HG03097 (cell line): Measurements from ENCODE around the gene CELF5.
"Not testable (repeated sequence)": the region's sequence is repeated elsewhere in the genome, so short reads cannot be mapped to it uniquely, and the experiment has no call there.

Source experiments
- ATAC-seq: cut with Tn5 transposase; IDR thresholded peaks from one replicate; pipeline ENCODE4 v1.9.1; 2021; ENCODE audit not compliant: unreplicated experiment, low FRiP score

The CELF5 gene

DNA sequence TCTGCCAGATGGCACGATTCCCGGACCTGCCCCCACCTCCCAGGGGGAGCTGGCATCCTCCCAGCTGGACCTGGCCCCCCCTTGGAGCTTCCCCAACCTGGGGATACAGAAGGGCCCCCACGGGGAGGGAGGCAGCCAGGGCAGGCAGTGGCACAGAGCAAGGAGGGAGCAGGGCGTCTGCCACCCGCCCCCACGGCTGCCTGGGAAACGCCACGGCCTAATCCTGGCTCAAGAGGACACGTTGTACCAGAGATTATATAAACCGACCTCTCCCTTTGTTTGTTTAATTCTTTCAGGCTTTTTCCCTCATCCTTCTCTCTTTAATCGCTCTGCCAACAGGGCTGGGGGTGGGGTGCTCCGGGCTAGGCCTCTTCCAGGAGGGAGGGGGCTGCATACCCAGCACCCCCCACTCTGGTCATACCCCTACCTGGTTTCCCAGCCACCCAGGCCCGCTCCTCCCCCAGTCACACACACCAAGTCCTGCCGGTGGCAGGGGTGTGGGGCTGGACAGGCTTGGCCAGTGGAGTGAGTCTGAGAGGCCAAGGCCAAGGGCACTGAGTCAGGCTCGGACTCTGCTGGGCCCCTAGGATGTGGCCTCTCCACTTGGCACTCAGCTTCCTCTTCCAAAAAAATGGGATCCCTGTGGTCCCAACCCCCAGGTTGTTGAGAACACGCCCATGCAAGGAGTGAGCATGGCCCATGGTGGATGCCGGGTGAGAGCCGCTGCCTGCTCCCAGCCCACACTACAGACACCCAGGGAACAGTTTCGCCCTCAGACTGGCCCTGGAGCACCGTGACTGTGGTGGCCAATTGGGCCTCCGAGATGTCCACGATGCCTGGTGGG, 112.4 kb downstream of the CELF5 start:
- ATAC-seq, result no peak

DNA sequence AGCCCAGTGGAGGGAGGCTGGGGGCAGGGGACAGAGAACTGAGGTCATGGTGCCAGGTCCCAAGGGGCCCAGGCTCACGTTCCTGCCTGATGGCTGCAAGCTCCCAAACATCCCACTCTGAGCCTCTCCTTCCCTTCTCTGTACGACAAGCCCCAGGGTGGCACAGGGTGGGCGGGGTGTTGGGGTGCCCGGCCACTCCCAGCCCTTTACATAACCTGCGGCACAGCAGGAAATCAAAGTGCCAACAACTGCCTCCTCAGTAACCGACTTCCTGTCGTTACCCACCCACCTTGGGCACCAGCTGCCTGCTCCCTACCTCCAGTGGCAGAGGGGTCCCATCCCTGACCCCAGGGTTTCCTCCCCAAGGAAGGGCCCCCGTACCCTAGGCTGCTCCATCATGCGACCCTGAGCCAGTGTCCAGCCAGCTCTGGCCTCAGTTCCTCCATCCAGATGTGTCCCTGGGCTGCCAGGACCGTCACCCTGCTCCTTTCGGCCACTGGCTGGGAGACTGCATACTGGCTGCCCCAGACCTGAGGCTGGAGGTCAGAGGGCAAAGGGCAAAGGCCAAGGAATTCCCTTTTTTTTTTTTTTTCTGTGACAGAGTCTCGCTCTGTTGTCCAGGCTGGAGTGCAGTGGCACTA, 114.2 kb downstream of the CELF5 start:
- ATAC-seq, result no peak

DNA sequence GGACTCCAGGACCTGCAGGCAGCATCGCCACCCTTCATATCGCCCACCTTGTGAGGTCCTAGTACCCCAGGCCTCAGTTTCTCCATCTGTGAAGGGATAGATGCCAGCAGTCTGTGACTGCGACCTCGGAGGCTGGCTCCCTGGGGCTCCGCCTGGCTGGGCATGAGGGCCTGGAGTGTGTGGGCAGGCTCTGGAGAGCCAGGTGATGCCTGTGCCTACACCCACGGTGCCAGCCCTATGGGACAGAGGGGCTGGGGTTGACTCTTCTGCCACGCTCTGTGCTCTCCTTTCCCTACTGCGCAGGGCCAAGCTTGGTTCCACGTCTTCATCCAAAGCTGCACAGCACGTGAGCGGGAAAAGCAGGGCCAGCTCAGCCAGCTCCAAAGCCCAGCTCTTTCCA, 115.9 kb downstream of the CELF5 start:
- no peak for ATAC-seq

DNA sequence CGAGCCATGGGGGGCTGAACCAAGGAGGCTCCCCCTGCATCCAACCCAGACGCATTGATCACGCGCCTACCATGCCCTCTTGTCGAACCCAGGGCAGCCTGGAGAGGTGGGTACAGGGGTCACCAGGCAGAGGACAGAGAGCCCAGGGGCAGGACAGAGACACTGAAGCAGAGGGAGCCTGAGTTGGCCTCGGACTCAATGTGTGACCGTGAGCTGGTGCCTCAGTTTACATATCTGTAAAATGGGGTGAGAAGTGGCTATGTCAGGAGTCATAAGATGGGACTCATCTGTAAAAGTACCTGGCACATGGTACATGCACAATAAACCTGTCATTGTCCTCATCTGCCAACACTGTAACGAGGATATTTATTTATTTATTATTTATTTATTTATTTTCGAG, 117.8 kb downstream of the CELF5 start:
- ATAC-seq, result no peak

DNA sequence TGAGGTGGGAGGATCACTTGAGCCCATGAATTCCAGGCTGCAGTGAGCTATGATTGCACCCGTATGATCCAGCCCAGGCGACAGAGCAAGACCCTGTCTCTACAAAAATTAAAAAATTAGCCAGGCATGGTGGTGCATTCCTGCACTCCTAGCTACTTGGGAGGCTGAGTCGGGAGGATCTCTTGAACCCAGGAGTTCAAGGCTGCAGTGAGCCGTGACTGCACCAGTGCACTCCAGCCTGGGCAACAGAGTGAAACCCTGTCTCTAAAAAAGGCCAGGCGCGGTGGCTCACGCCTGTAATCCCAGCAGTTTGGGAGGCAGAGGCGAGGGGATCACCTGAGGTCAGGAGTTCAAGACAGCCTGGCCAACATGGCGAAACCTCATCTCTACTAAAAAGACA, 118.5 kb downstream of the CELF5 start:
- not testable (repeated sequence) for ATAC-seq

DNA sequence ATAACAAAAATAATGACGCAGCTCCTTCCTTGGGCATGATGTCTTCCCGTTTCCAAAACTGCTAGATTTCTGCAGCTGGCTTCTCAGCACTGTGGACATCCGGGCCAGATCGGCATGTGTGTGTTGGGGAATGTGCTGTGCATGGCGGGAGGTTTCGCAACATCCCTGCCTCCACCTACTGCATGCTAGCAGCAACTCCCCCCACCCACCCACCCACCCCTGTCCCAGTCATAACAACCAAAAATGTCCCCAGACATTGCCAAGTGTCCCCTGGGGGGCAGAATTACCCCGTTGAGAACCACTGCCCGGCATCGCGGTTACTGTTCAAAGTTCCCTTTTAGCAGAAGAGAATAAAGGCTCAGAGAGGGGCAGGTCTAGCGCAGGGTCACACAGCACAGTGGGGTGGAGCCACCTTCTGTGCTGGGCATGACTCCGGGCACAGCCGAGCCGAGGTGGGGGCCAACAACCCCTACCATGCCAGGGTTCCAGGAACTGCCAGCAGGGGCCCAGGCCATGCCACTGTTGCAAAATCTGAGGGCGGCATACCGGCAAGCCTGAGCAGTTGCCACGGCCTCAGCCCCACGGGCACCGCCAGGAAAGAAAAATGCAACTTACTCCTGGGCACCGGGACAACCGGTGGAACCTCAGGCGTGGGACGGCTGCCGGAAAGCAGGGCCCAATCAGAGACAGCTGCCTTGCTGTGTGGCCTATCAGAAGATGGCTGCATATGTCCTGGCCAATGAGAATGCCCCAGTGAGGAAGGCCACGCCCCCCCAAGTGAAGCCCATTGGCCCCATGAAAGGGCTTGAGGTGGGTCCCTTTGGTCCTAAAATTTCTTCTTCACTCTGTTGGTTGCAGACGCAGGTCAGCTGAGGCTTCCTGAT, 119.4 kb downstream of the CELF5 start:
- no peak for ATAC-seq

DNA sequence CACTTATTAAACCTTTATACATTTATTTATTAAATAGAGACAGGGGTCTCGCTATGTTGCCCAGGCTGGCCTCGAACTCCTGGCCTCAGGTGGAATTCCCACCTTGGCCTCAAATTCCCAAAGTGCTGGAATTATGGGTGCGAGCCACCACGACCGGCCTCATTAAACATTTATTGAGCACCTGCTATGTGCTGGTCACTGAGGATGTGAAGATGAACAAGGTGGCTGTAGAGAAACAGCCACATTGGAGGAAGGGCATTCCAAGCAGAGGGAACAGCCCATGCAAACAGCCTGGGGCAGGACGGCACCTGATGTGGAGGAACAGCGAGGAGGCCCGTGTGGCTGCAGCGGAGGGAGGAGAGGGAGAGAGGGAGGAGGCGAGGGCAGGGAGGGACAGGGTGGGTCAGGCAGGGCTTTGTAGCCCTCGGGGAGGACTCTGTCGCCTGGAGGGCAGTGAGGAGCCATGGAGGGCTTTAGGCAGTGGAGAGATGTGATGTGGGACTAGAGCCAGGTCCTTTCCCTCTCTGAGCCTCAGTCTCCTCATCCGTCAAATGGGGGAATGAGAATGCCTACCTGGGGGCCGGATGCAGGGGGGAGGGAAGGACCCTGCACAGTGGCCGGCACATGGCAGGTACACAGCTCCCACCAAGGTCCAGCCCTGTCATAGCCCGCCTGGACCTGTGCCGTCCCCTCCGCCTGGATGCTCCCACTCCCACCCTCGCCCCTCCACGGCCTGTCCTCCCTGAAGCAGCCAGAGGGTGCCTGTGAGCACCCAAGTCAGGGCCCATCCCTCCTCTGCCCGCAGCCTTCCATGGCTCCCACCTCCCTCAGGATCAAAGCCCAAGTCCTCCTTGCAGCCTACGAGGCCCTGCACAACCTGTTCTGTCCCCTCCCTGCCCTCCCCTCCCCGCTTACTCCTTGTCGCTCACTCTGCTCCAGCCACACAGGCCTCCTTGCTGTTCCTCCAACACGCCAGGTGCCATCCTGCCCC, 120.4 kb downstream of the CELF5 start:
- no peak for ATAC-seq

DNA sequence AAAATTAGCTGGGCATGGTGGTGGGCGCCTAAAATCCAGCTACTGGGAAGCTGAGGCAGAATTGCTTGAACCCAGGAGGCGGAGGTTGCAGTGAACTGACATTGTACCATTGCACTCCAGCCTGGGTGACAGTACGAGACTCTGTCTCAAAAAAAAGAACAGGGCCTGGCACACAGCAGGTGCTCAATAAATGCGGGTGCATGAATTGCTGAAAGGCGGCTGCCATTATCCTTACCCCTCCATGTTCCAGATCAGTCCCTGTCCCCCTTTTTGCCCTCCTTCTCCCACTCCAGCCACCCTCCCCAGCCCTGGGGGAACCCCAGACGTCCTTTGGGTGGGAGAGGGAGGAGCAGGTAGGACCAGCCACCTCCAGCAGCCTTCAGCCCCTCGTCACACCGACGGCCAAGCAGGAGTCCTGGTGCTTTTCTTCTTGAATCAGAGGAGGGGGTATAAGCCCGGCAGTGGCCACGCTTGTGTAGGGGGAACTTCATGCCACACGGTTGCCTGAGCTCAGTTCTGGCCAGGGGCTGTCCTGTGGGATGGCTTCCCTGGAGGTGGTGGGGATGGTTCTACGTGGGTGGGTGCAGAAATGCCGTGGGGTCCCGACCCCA, 121.5 kb downstream of the CELF5 start:
- ATAC-seq, result no peak
